Stimulated activated CD4-positive, alpha-beta T cell treated with anti-CD3 and anti-CD28 coated beads, TNF-alpha, amount 100 ng/mL, for 24 hours (primary cell): Measurements from ENCODE around the gene UST.
"Not testable (repeated sequence)": the region's sequence is repeated elsewhere in the genome, so short reads cannot be mapped to it uniquely, and the experiment has no call there.

Source experiments
- DNase-seq, 3 experiments: peaks; one replicate each; pipeline ENCODE4 v3.0.0-alpha.2; 2020; ENCODE audit warnings: low read depth in 3 of 3

Gene UST

DNA sequence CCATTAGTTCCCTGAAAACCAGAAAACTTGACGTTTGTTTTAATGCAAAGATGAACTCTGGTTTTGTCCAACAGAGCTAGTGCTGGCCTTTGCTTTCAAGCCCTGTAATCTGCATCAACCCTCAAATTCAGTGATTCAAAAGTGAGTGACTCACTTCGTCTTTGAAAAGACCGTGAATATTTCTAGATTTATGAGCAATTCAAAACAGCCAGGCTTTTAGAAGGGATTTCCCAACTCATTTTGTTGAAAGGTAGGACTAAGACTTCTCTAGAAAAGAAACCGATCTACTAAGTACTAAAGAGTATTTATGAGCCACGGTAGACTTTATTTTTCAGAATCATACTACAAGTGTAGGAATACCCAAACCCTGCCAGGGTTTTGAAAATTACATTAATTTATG is 121.5 kb downstream of the UST start:
- no peak for DNase-seq

DNA sequence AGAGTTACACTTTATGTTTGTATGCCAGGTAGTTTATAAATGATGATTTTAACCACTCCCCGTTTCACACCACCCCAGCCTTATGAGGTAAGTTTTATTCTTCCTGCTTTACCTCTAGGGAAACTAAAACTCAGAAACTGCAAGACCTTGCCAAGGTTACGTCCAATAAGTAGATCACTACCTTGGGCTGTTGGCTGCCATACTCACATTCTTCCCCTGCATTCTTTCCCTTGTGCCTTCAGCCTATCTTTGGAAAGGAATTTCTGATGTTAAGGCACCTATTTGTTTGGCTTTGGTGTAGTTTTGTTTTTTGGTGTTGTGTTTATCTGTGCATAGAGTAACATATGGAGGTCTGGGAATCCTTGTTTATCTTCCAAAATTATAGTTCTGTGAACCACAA is 122.1 kb downstream of the UST start:
- no peak for DNase-seq

GRCh38 chr6:148869585-148869984 is 122.8 kb downstream of the UST start:
- DNase-seq = no peak

DNA sequence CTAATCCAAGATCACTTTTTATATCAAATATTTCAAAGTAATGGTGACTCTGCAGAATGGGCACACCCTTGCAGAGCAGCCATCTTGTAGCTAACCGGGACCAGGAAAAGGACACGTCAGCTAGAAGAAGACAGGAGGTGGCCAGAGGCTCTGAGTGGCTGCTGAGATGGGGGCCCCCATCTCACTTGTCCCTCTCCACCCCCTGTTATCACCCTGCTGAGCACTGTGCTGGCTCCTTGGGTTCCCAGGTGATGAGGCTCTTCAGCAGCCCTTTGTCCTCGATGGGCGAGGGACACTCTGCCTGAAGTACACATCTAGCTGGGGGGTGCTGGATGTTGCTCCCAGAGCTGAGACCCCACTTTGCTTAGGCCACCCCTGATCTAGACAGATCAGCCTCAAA is 126.3 kb downstream of the UST start:
- DNase-seq = no peak

GRCh38 chr6:148873868-148874267 is 127.0 kb downstream of the UST start:
- no peak for DNase-seq

- DNase-seq = no peak
Measured at GRCh38 chr6:148874698-148875293, 128.0 kb downstream of the UST start.

DNA sequence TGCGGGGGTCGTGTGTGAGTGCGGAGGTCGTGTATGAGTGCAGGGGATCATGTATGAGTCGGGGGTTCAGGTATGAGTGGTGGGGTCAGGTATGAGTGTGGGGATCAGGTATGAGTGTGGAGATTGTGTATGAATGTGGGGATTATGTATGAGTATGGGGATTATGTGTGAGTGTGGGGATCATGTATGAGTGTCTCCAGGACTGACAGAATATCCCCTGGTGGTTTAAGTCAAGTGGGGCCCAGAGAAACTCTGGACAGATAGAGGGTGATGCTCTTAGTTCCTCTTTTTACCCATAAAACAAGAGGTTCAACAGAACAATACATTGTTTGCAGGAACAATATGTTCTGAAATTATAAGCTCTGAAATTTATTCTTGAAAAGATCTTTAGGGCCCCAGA is 131.9 kb downstream of the UST start:
- DNase-seq = no peak

DNA sequence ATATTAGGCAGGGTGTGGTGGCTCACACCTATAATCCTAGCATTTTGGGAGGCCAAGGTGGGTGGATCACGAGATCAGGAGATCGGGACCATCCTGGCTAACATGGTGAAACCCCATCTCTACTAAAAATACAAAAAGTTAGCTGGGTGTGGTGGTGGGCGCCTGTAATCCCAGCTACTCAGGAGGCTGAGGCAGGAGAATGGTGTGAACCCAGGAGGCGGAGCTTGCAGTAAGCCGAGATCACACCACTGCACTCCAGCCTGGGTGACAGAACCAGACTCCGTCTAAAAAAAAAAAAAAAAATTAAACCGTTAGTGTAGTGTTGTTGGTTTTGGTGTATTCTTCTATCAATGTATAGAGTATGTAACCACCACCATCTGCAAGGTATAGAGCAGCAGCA is 133.9 kb downstream of the UST start:
- DNase-seq = not testable (repeated sequence)

DNA sequence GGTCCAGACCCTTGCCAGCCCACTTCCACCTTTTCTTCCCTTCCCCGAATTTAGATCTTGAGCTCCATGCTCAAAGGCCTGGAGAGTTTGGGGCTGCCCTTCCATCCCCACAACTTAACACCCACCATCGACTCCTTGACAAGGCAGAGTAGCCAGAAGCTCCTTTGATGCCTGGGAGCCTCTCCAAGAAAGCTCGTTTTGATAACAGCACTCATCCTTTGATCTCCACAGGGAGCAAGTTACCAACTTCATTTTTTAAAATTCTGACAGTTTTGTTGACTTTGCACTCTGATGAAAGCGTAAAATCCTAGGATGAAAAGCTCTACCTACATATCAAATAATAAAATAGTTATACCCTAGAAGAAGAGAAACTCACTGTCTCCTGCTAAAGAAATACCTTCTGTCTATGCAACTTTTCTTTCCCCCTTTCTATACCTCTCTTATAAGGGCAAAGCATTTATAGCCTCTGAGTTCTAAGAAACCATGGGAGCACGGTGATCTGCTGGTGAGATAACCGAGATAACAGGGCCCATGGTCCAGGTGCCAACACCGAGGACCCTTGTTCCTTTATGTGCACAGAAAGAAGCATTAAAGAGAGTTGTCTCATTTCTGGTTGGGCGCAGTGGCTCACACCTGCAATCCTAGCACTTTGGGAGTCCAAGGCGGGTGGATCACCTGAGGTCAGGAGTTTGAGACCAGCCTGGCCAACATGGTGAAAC is 134.9 kb downstream of the UST start:
- DNase-seq = no peak

DNA sequence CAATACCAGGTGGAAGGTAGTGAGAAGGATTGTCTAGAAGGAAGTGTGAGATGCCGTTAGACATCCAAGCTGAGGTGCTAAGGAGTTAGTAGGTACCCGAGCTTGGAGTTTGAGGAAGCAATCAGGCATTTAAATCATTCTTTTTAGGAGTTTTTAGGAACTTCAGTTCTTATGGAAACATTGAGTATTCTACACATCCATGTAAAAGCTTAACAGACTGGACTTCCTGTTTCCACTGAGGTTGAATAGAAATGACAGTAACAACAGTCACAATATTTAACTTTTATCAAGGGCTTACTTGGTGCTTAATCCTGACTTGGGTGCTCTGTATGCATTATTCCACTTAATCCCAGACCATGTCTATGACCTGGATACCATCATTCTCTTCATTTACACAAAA is 136.4 kb downstream of the UST start:
- no peak for DNase-seq

DNA sequence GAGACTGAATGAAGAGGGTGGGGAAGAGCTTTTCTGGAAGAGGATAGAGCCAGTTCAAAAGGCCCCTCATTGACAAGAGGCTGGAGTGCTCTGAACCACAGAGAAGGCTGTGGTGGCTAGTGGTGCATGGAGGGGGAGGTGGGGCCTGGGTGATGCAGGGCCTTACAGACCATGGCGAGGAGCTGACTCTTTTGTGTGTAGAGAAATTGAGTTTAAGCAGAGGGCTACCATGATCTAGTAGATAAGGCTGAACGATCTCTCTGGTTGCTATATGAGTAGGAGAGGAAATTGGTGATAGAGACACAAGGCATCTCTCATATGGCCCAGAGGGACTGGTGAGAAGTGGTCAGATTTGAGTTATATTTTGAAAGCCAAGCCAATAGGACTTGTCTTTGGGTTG is 137.6 kb downstream of the UST start:
- DNase-seq = no peak

DNA sequence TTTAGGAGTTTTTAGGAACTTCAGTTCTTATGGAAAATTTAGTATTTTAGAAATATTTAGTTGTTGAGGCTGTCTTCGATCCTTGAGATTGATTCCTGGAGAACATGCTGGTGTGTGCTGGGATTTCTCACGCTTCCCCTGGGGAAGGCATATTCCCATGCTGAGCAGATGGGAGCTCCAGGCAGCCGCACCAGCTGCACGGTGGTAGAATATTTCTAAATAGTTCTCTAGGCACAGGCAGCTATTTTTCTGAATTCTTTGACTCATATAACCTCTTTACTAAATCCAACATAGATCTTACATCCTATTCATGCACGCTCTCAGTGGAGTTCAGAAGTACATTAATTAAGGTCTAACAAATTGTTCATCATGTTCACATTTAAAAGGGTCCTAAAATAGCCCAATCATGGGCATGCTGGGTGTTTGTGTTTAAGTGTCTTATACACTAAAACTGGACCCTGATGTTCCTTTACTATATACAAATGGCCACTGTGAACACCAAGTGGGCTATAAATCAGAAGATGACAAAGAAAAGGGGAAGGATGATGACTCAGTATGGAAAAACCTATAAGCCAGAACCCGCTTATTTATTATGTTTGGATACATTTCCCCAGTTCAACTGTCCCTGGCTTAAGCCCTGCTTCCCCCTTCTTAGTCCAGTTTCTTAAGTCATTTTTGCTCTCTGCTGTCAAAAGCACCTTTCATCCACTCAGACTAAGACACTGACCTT is 138.5 kb downstream of the UST start:
- DNase-seq = no peak

DNA sequence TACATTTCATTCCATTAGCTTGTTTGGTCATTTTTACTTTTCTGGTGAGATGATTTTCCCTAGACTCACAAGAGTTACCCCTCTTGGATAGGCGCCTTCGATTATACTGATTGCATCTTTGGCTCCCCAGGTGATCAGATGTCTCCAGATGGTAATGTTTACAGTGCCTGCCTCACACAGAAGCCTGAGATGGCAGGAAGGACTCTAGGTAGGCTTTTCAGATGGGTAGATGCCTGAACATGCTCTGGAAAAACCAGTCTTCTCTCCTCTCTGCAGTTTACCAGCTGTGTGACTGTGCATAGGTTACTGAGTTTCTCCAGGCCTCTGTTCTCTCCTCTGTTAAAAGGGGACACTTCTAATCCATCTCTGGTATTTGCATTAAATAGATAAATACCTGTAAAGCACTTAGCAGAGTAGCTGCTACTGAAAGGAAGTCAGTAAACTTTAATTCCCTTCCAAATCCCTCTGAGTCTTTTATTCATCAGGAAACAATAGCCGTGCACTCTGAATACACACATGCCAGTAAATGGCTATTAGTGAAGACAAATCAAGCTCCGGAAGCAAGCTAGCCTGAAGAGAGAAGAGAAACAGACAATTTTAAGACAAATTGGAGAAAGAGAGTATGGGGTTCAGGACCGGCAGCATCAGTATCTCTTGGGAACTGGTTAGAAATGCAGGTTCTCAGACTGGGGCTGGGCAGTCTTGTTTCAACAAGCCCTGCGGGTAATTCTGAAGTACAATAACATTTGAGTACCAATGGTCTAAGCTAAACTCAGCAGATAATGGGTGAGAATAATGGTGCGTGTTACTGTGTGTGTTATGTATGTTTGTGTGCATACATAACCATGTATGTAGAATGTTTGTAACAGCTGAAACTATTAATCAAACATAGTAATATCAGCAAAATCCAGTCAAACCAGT is 139.4 kb downstream of the UST start:
- DNase-seq = no peak

- no peak for DNase-seq
Measured at GRCh38 chr6:148887181-148887580, 140.4 kb downstream of the UST start.

DNA sequence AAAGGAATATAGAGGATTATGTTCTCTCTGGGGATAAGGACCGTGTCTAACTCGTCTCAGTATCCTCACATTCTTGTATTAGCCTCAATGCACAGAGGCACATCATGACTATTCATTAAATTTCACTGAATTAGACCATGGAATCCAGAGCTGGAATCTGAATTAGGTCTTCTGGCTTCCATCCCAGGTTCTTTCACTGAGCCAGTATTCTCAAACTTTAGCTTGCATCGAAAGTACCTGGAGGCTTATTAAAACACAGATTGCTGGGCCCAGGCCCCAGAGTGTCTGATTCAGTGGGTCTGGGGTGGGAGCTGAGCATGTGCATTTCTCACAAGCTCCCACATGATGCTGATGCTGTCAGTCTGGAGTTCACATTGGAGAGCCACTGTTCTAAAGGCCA is 142.0 kb downstream of the UST start:
- DNase-seq = no peak

- DNase-seq = no peak
Measured at GRCh38 chr6:148890096-148890495, 143.3 kb downstream of the UST start.

DNA sequence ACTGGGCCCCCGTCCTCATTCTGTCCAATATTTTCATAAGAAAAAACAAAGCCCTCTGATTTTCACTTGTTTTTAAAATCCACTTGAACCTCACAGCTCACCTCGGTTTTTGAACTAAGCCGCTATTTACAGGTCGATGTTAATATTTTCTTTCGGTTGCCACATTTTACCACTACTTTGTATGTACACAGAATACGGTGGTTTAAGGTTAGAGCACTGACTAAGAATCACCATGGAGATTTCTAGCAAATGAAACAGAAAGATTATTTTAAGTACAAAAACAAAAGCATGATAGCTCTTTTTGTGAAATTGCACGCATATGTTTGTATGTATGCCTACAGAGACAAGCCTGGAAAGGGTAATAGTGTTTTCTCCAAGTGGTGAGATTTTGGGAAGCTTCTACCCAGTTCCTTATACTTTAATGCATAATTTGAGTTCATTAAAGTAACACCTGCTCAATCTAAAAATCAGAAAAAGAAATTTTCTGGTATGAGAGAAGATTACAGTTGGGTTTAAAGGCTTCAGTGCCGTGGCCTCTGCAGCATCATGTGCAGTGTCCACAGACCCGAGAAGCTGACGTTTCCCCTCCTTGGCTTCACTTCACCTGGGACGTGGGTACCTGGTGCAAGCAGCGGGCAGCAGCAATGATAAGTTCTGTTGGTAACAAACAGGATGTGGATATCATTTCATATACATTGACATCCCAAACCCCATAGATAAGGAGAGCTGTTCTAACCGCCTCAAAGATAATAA is 144.0 kb downstream of the UST start:
- DNase-seq = no peak

GRCh38 chr6:148891405-148891783 is 144.6 kb downstream of the UST start:
- no peak for DNase-seq

- DNase-seq = no peak
Measured at GRCh38 chr6:148892247-148892646, 145.4 kb downstream of the UST start.

- DNase-seq = no peak
Measured at GRCh38 chr6:148893073-148893472, 146.2 kb downstream of the UST start.

GRCh38 chr6:148893481-148893880 is 146.7 kb downstream of the UST start:
- DNase-seq = no peak
